ENCODE results near the gene FSTL4.

Gene FSTL4

GRCh38 chr5:133404724-133405123 is 207.6 kb downstream of the FSTL4 start:
- no peak for DNase-seq (ENCODE audit: insufficient read length, low spot score)
- FAIRE-seq, result no peak
- TF ChIP-seq CTCF (IDR thresholded peaks at IDR 0.05; ENCODE audit: insufficient read depth, missing control alignments), result peak; percentile 13

DNA sequence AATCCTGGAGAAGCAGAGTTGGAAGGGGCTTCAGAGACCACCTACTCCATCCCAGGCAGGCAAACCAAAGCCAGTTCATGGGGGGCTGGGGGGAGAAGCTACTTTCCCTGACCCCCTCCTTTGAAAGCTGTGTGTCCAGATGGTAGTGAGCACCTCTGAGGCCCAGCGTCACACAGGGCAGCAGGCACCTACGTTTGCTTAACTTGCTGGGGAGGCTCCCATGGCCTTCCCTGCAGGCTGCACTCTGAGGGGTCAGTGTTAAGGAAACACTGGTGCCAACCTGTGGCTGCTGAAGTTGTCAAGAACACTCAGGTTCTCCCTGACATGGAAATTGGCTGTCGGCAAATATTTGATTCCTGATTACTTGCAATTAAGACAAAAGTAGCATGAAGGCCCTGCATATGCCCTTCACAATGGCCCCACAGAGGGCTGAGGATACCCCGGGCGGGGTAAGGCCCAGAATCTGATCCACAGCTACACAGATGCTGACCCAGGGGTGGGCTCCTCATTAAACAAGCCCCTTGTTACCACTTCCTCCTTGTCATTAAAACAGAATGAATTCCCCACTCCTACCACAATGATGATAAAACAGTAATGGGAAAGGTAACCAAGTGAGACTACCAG is 208.5 kb downstream of the FSTL4 start:
- TF ChIP-seq CTCF (IDR thresholded peaks at IDR 0.05; ENCODE audit: insufficient read depth, missing control alignments), result no peak
- DNase-seq (ENCODE audit: insufficient read length, low spot score) (no peak), FAIRE-seq (no peak)

DNA sequence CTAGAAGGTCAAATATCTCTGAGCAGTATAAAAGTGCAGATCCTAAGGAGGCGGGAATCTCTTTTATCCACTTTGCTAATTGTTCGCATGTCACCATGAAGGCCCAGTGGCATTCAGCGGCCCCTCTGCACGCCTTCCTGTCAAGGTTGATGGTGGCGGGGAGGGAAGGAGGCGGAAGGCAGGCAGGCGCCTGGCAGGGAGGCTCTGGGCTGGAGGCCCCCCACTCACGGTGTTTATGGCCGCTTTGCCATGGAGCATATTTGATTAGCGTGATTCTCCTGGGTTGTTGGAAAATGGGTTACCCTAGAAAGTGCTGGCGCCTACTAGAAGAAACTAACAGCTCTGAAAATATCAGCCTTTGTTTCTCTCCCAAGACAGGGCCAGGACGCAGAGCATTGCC is 209.6 kb downstream of the FSTL4 start:
- FAIRE-seq (no peak), DNase-seq (ENCODE audit: insufficient read length, low spot score) (no peak)
- TF ChIP-seq CTCF (IDR thresholded peaks at IDR 0.05; ENCODE audit: insufficient read depth, missing control alignments), result no peak

DNA sequence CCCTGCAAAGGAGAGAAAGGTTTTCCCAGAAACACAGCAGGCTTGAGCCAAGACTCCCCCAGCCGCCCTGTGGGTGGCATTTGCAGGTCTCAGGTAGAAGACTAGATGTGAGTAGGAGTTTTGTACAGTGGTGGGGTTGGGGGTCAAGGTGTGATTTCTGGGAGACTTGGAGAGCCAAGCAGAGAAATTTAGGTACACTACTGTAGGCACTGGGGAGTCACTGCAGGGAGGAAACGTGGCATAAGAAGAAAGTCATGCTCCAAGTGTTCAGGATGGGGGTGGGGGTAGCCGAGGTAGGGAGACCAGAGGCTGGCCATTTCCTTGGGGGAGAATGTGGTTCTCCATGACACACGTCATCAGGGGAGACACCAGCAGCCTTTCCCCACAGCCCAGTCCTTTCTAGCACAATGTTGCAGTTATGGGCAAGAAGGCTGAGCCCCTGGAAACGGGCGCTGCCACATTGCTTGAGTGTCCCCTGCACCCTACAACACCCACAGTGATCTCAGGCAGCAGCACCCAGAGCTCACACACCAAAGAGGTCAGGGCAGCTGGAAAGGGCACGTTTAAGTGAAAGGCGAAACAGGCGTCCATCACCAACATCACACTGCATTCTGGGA is 210.5 kb downstream of the FSTL4 start:
- no peak for TF ChIP-seq CTCF (IDR thresholded peaks at IDR 0.05; ENCODE audit: insufficient read depth, missing control alignments)
- DNase-seq (ENCODE audit: insufficient read length, low spot score) (no peak), FAIRE-seq (no peak)

- no peak for DNase-seq (ENCODE audit: insufficient read length, low spot score)
- no peak for TF ChIP-seq CTCF (IDR thresholded peaks at IDR 0.05; ENCODE audit: insufficient read depth, missing control alignments)
- FAIRE-seq, result no peak
Observed at GRCh38 chr5:133400831-133401351, 211.4 kb downstream of the FSTL4 start.

DNA sequence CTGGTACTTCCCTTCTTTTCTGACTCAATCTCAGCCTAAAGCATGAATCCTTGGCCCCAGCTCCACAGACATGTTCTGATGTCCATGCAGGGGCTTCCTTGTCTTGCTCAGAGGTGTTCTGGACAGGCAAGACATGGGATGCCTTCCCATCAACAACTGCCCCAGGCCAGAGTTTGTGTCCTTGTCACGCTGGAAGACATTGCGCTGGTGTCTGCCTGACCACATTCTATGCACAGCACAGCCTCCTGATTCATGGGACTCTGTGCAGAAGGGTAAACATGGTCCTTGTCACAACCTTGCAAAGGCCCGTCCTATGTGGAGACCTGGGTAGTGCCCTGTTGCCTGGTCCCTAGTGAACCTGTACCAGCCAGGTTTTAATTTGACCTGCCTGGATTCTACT is 212.2 kb downstream of the FSTL4 start:
- no peak for FAIRE-seq
- TF ChIP-seq CTCF (IDR thresholded peaks at IDR 0.05; ENCODE audit: insufficient read depth, missing control alignments), result no peak
- no peak for DNase-seq (ENCODE audit: insufficient read length, low spot score)

- no peak for DNase-seq (ENCODE audit: insufficient read length, low spot score)
- no peak for TF ChIP-seq CTCF (IDR thresholded peaks at IDR 0.05; ENCODE audit: insufficient read depth, missing control alignments)
- no peak for FAIRE-seq
Observed at GRCh38 chr5:133399247-133399891, 213.0 kb downstream of the FSTL4 start.

All from D721Med (cell line).